ENCODE measurements around the gene TUBG1.
"Not testable (repeated sequence)": the region's sequence is repeated elsewhere in the genome, so short reads cannot be mapped to it uniquely, and the experiment has no call there.

TUBG1 gene

GRCh38 chr17:42579794-42580551 lies 29.5 kb upstream of the TUBG1 start:
- no peak for DNase-seq (ENCODE audit: low read depth)

- DNase-seq (ENCODE audit: low read depth): no peak
Measured at GRCh38 chr17:42581744-42582270, 27.7 kb upstream of the TUBG1 start.

- DNase-seq (ENCODE audit: low read depth): no peak
Measured at GRCh38 chr17:42584880-42585279, 24.6 kb upstream of the TUBG1 start.

DNA sequence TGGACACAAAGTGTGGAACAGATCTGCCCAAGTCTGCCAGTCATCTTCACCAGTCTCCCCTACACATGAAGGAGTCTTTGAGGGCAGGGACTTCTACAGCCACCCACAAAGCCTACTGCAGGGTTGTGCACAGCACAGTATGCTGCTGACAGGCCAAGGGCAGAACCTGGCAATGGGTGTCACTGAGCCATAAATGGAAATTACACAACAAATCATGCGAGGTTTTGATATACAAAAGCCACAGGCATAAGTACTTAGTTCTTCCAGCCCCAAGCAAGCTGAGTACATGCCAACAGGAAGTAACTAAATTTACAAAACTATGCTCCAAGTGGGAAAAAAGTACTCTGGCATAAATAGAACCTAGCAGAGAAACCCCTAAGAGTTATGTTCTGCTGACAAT lies 24.1 kb upstream of the TUBG1 start:
- DNase-seq (ENCODE audit: low read depth): no peak

- DNase-seq (ENCODE audit: low read depth): no peak
Measured at GRCh38 chr17:42586514-42587230, 22.8 kb upstream of the TUBG1 start.

DNA sequence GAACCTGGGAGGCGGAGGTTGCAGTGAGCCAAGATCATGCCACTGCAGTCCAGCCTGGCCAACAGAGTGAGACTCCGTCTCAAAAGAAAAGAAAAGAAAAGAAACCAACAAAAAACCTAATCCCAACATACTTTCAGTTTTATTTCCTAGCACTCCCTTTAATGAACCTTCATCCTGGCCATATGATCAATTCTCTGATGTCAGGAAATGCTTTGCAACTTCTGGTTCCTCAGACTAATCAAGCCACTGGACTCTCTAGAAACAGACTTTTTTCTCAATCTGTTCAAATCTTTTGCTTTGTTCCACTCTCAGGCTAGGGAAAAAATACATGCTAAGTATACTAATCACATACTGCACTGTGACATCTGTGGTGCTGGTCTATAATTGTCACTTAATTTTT lies 18.6 kb upstream of the TUBG1 start:
- no peak for DNase-seq (ENCODE audit: low read depth)

DNA sequence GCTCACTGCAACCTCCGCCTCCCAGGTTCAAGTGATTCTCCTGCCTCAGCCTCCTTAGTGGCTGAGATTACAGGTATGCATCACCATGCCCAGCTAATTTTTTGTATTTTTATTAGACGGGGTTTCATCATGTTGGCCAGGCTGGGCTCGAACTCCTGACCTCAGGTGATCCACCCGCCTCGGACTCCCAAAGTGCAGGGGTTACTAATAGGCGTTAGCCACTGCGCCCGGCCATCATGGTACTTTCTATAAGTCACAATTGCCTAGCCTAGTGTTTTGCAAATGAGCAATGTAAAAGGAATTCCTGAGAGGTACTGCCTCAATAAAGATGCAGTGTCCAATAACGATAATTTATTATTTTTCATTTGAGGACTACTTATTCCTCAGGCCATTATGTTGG lies 18.1 kb upstream of the TUBG1 start:
- DNase-seq (ENCODE audit: low read depth): no peak

DNA sequence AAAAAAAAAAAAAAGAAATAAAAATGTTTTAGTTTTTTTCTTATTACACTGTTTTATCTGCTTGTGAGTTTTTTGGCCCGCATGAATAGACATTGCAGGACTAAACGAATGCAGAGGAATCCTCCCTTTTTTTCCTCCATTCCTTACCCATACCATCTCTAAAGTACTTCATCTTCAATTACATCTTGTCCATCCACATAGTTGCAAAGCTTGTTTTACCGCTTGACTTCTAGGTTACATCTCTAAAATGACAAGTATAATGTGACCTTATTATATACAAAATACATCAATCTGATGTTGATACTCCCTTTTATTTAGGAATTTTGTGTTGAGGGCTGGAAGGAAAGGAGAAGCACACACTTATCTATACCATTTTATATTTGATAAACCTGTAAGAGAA lies 13.1 kb upstream of the TUBG1 start:
- no peak for DNase-seq (ENCODE audit: low read depth)

DNA sequence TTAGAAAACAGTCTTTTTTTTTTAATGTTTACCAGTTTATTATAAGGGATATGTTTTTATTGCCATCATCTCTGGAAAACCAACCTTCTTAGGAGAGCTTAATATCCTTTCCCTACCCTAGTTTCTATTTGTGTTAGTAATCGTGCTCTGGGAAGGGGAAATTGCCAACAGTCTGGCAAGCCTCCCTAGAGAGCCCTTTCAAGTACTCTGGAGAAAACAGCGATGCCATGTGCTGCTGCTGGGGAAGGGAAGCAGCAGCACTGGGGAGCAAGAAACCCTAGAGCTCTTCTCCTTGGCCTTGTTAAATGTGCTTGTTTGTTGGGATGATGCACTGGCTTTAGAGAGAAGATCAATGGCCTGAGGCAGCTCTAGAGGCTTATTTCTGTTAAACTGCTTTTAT lies 10.6 kb upstream of the TUBG1 start:
- DNase-seq (ENCODE audit: low read depth): no peak

DNA sequence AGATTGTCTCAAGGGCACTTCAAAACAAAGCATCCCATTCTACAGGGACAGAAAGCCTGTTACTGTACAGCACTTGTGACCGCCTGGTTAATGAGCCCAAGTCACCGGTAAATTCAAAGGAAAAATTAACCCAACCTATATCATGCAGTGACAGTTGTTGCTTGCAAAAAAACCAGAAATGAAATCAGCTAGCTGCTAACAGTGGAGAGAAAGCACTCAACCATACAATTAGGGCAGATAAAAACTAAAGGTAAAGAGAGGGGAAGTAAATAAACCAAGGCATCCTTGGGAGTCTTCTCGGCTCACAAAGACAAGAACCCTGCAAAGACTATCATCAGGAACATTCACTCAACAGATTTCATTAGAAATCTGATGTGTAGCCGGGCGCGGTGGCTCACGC lies 6.2 kb upstream of the TUBG1 start:
- no peak for DNase-seq (ENCODE audit: low read depth)

- no peak for DNase-seq (ENCODE audit: low read depth)
Measured at GRCh38 chr17:42607769-42608168, 1.7 kb upstream of the TUBG1 start.

- DNase-seq (ENCODE audit: low read depth): peak; percentile 1
Measured at GRCh38 chr17:42608305-42609181, 940 bp upstream of the TUBG1 start.

DNA sequence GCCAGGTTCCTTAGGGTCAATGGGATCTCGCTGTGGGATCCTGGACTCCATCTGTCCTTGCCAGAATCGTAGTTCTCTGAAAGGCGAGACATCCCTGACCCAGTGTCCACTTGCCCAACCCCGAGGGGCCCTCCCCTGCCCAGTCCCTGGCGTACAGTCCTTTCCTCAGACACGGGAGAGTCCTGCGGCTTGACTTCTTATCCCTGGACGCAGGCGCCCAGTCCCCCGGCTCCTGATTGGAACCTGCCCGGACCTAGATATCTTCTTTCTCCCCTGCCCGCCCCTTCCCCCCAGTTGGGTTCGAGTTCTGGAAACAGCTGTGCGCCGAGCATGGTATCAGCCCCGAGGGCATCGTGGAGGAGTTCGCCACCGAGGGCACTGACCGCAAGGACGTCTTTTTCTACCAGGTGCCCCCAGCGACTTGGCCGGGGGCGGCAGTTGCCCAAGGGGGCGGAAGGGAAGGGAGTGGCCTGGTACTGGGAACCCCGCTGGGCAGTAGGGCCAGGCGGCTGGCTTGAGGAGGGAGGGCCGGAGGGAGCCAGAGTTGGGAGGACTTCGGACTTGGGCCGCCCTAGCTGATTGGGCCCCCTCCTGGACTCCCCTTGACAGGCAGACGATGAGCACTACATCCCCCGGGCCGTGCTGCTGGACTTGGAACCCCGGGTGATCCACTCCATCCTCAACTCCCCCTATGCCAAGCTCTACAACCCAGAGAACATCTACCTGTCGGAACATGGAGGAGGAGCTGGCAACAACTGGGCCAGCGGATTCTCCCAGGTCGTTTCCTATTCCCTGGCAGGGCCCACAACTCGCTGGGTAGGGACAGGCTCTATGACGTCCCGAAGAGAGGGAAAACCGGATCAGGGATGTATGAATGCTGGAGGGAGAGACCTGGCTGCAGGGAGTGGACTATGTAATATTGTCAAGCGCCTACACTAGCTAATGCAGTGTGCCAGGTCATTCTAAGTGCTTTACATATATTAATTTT lies 625 bp downstream of the TUBG1 start:
- DNase-seq (ENCODE audit: low read depth): peak; percentile 6

GRCh38 chr17:42612013-42612412 lies 2.5 kb downstream of the TUBG1 start:
- DNase-seq (ENCODE audit: low read depth): no peak

DNA sequence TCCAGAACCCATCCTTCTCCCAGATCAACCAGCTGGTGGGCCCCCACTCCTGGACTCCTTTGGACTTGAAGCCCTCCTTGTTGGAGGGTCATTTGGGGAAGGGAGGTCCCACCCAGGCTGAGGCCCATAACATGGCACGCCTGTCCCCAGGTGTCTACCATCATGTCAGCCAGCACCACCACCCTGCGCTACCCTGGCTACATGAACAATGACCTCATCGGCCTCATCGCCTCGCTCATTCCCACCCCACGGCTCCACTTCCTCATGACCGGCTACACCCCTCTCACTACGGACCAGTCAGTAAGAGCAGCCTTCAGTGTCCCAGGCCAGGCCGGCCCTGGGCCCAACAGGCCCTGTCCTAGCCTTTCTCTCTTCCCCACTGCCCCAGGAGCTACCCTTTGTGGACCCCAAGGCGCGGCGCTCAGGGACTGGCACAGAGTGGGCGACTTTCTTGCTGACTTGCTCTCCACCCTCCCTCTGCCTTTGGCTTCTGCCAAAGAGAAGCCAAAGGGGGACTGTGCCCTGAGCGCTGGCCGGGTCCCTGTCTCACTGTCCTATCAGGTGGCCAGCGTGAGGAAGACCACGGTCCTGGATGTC lies 4.3 kb downstream of the TUBG1 start:
- DNase-seq (ENCODE audit: low read depth): no peak

GRCh38 chr17:42617956-42618431 lies 8.5 kb downstream of the TUBG1 start:
- DNase-seq (ENCODE audit: low read depth): no peak

- no peak for DNase-seq (ENCODE audit: low read depth)
Measured at GRCh38 chr17:42618442-42619150, 9.1 kb downstream of the TUBG1 start.

DNA sequence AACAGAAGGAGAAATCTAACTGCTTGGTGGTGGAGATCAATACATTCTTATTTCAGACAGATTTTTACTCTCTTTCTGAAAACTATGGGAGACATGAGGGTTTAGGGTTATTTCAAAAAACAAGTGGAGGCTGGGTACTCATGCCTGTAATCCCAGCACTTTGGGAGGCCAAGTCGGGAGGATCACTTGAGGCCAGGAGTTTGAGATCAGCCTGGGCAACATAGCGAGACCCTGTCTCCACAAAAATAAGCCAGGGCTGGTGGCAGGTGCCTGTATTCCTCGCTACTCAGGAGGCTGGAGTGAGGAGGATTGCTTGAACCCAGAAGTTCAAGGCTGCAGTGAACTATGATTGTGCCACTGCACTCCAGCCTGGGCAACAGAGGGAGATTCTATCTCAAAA lies 12.5 kb downstream of the TUBG1 start:
- DNase-seq (ENCODE audit: low read depth): not testable (repeated sequence)

DNA sequence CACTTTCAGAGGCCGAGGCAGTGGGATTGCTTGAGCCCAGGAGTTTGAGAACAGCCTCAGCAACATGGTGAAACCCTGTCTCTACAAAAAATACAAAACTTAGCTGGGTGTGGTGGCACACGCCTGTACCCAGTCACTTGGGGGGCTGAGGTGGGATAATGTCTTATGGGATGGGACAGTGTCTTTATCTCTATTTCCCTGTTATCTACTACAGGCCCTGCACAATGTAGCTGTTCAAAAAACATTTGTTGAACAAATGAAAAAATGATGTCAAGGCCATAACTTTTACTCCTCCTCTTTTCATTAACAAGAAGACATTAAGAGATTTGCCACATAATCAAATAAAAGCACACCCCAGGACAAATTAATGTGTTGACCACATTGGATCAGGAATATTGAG lies 13.8 kb downstream of the TUBG1 start:
- no peak for DNase-seq (ENCODE audit: low read depth)
